Activated CD4-positive, alpha-beta T cell treated with anti-CD3 and anti-CD28 coated beads, Interleukin-2, amount 50 U/mL, for 4 hours (primary cell): Measurements from ENCODE around the gene GAMT.
"Not testable (repeated sequence)": the region's sequence is repeated elsewhere in the genome, so short reads cannot be mapped to it uniquely, and the experiment has no call there.

Experiments
- DNase-seq, 2 experiments: peaks; one replicate each; pipeline ENCODE4 v3.0.0-alpha.2; 2020

Gene GAMT

DNA sequence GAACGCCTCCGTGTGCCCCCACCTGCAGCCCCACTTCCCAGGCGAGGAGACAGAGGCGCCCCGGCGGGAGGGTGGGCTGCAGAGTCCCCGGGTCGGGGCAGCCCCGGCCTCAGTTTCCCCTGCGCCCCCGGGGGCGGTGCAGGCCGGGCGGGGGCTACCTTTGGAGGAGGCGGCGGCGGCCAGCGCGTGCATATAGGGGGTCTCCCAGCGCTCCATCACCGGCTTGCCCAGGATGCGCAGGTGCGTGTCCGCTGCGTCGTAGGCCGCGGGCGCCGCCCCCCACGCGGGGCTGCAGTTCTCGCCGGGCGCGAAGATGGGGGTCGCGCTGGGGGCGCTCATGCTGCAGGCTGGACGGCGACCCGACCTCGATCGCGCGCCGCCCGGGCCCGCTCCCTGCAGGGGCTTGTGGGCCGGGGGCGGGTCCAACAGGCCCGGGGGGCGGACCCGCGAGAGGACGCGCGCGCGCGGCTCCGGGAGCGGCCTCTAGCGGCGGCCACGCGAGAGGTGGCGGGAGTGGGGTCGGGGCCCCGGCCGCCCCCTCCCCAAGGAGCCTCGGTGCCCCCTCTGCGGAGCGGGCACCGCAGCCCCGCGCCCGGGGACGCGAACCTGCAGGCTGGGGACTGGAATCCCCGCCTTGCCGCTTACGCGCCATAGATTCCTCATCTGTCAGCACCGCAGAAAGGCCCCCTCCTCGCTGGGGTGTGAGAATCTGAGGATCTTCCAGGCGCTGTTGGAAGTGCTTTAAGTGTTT lies at the start of gene GAMT:
GAMT (minus strand) TSS at position 405 of the 751 bp plus-strand sequence; CDS start at position 339, 66 bp downstream.
- DNase-seq, result peak; percentile 40 to 42

GRCh38 chr19:1449467-1450442 lies 48.4 kb upstream of the GAMT start, which contains the start of gene APC2:
Gene APC2, plus strand, starts transcription at chr19:1450121. Its CDS starts 2,881 bp downstream, at chr19:1453002.
- DNase-seq, result no peak

GRCh38 chr19:1447944-1448343 lies 46.6 kb upstream of the GAMT start:
- no peak for DNase-seq

GRCh38 chr19:1447504-1447903 lies 46.2 kb upstream of the GAMT start:
- no peak for DNase-seq

- no peak for DNase-seq
These were observed 45.6 kb upstream of the GAMT start for GRCh38 chr19:1446713-1447481.

GRCh38 chr19:1445932-1446712 lies 44.8 kb upstream of the GAMT start:
- no peak for DNase-seq

GRCh38 chr19:1445185-1445931 lies 44.0 kb upstream of the GAMT start:
- DNase-seq, result peak; percentile 64 to 66

- DNase-seq, result no peak
These were observed 40.5 kb upstream of the GAMT start for GRCh38 chr19:1441677-1442438.

DNA sequence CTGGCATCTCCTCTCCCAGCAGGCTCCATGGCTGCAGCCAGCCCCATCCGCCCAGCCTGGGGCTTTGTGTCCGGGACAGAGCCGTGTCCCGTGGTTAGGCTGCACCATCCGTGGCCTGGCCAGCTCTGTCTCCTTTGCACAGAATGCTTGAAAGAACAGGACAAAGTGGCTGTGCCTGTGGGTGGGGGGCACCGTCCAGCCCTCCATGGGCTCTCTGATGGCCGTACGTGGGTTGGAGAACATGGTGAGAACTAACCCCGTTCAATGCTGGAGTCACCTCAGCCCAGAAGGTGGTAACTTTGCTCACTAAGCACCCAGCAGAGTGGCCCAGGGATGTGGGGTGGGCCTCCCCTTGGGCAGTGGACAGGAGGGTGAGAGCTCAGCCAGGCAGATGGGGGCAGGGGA lies 39.7 kb upstream of the GAMT start:
- DNase-seq, result no peak

- DNase-seq, result no peak
These were observed 39.1 kb upstream of the GAMT start for GRCh38 chr19:1440418-1440801.

DNA sequence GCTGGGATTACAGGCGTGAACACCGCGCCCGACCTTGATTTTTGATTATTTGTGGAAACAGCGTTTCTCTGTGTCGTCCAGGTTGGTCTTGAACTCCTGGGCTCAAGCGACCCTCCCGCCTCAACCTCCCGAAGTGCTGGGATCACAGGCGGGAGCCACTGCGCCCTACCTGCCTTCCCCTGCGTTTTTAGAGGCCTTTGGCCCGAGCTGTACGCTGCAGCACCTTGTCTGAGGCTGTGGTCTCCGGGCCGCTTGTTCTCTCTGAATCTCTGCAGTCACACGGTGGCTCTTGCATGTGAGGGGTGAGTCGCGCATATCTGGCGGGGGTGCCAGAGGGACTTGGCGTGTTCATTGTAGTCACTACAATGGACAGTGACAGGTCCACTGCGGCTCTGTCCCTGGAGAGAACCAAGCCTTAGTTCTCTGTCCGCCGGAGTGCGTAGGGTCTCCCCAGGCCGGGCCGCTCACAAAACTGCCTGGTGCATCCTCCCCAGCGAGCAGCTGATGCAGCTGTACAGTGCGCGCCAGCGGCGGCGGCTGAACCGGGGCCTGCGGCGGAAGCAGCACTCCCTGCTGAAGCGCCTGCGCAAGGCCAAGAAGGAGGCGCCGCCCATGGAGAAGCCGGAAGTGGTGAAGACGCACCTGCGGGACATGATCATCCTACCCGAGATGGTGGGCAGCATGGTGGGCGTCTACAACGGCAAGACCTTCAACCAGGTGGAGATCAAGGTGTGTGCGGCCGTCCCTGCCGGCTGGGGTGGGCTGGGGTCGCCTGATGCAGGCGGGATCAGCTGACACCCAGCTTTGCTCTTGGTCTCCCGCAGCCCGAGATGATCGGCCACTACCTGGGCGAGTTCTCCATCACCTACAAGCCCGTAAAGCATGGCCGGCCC lies 38.4 kb upstream of the GAMT start:
- not testable (repeated sequence) for DNase-seq

DNA sequence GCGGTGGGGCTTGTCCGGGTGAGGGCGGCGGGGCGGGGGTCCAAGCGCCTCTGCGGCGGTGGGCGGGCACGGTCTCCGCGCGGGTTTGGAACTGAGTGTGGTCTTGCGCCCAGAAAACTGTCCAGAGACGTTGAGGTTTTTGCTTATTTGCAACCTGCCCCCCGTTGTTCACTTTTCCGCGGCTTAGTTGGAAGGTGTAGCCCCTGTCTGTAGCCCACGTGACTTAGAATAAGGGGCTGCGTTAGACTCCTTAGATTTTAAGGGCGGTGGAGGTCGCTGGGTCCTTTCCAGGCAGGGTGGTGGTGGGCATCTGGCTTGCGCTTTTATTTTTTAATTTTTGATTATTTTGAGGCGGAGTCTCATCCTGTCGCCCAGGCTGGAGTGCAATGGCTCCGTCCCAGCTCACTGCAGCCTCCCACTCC lies 37.6 kb upstream of the GAMT start:
- DNase-seq, result no peak

- peak; percentile 92 to 94 for DNase-seq
These were observed 36.9 kb upstream of the GAMT start, which contains the start of gene RPS15 for GRCh38 chr19:1438035-1438932. Gene RPS15, plus strand, starts transcription at chr19:1438396. Its CDS starts 30 bp downstream, at chr19:1438426.

DNA sequence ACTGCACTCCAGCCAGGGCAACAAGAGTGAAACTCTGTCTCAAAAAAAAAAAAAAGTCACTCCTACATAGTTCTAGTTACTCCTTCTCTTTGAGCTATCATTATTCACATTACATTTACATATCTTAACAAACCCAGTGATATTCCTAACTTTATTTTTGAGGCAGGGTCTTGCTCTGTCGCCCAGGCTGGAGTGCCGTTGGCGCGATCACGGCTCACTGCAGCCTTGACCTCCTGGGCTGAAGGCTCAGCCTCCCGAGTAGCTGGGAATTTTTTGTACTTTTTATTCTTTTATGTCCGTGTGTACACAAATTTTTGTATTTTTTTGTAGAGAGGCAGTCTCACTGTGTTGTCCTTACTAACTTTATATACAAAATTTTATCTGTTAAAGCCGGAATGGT lies 36.3 kb upstream of the GAMT start:
- DNase-seq, result no peak

GRCh38 chr19:1435378-1435989 lies 34.1 kb upstream of the GAMT start:
- DNase-seq, result no peak

- no peak for DNase-seq
These were observed 33.3 kb upstream of the GAMT start for GRCh38 chr19:1434577-1435060.

DNA sequence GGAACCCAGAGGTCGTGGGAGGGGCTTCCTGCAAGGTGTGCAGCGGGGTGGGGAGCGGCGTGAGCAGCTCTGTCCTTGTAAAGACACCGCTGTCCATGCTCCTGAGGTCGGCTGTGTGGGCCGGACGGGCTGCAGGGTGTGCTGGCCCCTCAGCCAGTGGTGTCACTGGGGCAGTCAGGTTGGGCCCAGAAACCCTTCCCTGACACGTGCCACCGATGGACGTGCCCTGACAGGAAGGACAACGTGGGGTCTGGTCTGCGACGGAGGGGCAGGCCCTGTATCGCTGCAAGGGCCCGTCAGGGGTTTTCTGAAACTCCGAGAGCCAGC lies 32.7 kb upstream of the GAMT start:
- DNase-seq, result no peak
